ENCODE data around the gene MDM4.

MDM4 gene

DNA sequence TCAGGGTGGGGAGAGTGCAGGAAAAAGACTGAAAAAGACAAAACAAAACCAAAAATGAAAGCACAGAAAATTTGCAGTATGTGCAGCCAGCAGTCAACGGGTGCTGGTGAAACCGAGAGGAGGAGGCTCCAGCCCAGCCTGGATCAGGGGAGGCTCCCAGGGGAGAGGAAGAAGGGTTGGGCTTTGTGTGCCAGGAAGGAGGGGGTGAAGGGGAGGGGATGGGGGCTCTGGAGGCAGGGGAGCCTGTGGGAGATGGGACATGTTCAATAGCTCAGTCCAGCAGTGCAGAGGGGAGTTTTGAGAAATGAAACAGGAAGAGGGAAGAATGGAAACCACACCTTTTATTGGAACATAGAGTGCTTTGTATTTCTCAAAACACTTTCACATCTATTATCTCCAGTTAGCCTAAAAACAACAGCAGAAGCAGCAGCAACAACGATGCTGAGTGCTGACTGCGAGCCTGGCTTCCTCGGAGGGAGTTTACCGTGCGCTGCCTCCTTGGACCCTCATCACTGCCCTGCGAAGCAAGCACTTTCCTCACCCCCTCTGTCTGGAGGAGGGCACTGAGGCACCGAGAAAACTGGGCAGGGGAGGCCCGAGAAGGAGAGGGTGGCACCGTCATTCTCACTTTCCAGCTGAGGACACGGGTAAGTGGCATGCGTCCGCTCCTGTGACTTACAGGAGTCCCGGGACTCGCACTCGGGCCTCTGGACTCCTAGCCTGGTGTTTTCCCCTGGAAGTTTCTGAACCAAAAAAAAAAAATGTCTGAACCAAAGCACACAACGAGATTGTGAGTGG, 62.9 kb downstream of the MDM4 start:
- H3K27ac Mint-ChIP-seq, result peak overlapping the region; percentile 91
- H3K4me3 Mint-ChIP-seq, result peak overlapping the region; percentile 91
- H3K4me1 Mint-ChIP-seq, result peaks cover 21% of the 10 kb centered on the region
- ATAC-seq (ENCODE audit: low read depth) (peak; percentile 84), DNase-seq (ENCODE audit: low spot score in 2 of 2) (no peak)
- no peaks in the 10 kb centered on the region for H3K9me3 Mint-ChIP-seq
- peaks cover 4% of the 10 kb centered on the region for H3K36me3 Mint-ChIP-seq
- H3K27me3 Mint-ChIP-seq, result no peaks in the 10 kb centered on the region

DNA sequence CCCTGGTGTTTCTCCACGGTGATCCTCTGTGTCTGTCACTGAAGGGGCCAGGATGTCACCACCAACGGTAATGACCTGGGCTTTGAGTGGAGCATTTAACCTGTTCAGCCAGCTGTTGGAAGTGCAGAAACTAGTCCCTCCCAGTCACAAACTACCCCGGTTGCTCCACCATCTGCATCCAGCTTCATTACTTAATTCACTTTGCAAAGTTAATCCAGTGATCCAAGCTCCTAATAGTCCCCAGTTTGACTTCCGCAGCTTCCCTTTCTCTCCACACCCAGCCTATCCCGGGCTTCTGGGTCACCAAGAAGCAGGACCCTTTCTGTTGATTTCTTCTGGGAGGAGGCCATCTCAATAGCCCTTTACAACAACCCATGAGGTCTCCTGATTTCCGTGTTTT, 63.5 kb downstream of the MDM4 start:
- Mint-ChIP-seq H3K4me1 (peaks cover 20% of the 10 kb centered on the region), H3K9me3 (no peaks in the 10 kb centered on the region), H3K27ac (peak overlapping the region; percentile 91), H3K36me3 (peaks cover 4% of the 10 kb centered on the region), H3K27me3 (no peaks in the 10 kb centered on the region), H3K4me3 (peak overlapping the region; percentile 91)
- ATAC-seq (ENCODE audit: low read depth) (no peak), DNase-seq (ENCODE audit: low spot score in 2 of 2) (no peak)

DNA sequence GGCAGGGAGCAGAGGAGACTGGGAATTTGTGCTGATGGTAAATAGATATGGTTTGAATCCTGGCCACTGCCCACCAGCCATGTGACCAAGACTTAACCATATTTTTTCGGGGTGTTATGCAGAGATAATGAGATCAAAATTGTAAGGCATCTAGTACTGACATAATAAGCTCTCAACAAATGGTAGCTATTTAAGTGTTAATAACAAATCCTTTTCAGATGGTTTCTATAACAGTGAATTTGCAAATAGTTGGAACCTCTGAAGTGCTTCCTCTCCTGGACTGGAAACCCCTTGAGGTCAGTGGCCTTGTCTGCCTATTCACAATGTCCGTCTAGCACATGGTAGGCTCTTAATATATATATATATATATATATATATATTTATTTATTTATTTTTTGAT, 64.7 kb downstream of the MDM4 start:
- no peak for DNase-seq (ENCODE audit: low spot score in 2 of 2)
- Mint-ChIP-seq H3K4me1 (peaks cover 30% of the 10 kb centered on the region), H3K27me3 (no peaks in the 10 kb centered on the region), H3K27ac (peak overlapping the region; percentile 91), H3K4me3 (peak overlapping the region; percentile 91), H3K9me3 (no peaks in the 10 kb centered on the region), H3K36me3 (peaks cover 4% of the 10 kb centered on the region)
- ATAC-seq (ENCODE audit: low read depth), result no peak

DNA sequence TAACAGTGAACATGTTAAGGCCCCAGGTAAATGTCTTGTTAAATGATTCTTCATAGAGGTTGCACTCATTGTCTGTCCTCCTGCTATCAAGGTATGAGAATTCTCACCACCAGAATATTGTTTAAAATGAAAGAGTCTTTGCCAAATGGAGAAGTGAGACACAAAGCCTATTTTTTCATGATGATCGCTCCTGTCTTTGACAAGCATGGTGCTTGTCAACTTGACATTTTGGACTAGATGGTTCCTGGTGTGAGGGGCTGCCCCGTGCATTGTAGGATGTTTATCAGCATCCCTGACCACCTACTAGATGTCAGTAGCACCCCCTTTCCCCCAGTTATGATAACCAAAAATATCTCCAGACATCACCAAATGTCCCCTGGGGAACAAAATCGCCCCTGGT, 65.6 kb downstream of the MDM4 start:
- no peak for ATAC-seq (ENCODE audit: low read depth)
- Mint-ChIP-seq H3K4me1 (peaks cover 30% of the 10 kb centered on the region), H3K27ac (peak overlapping the region; percentile 70), H3K4me3 (no peak overlapping the region), H3K36me3 (peaks cover 4% of the 10 kb centered on the region), H3K9me3 (no peaks in the 10 kb centered on the region), H3K27me3 (no peaks in the 10 kb centered on the region)
- no peak for DNase-seq (ENCODE audit: low spot score in 2 of 2)

DNA sequence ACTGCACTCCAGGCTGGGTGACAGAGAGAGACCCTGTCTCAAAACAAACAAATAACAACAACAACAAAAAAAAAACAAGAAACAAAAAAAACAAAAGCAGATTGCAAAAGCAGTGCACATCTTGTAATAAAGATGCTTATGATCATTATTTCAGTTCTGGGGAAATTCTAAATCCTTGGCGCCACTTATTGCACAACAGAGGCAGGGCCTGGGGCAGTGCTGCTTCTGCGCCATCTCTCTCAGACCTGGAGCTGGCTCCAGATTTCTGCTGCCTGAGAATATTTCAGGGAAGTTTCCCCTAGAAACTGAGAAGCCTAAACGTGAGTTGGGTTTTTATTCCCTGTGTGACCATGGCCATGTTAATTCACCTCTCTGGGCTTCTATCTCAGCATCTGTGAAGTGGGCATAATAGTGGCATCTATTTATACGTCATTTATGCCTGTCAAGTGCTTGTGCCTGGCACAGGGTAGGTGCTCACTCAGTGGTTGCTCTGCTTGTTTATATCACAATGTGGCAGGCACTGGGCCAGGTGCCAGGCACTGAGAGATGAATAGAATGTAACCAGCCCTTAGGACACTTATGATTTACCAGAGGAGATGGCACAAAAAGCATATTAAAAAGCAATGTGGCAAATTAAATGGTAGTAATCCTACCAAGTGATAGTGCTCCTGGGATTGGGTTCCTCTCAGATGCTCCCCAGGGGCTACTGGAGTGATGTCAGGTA, 67.9 kb downstream of the MDM4 start:
- ATAC-seq (ENCODE audit: low read depth) (no peak), DNase-seq (ENCODE audit: low spot score in 2 of 2) (no peak)
- no peaks in the 10 kb centered on the region for H3K27me3 Mint-ChIP-seq
- H3K9me3 Mint-ChIP-seq, result no peaks in the 10 kb centered on the region
- peaks cover 9% of the 10 kb centered on the region for H3K36me3 Mint-ChIP-seq
- no peak overlapping the region for H3K27ac Mint-ChIP-seq
- H3K4me3 Mint-ChIP-seq, result no peak overlapping the region
- H3K4me1 Mint-ChIP-seq, result peaks cover 27% of the 10 kb centered on the region

DNA sequence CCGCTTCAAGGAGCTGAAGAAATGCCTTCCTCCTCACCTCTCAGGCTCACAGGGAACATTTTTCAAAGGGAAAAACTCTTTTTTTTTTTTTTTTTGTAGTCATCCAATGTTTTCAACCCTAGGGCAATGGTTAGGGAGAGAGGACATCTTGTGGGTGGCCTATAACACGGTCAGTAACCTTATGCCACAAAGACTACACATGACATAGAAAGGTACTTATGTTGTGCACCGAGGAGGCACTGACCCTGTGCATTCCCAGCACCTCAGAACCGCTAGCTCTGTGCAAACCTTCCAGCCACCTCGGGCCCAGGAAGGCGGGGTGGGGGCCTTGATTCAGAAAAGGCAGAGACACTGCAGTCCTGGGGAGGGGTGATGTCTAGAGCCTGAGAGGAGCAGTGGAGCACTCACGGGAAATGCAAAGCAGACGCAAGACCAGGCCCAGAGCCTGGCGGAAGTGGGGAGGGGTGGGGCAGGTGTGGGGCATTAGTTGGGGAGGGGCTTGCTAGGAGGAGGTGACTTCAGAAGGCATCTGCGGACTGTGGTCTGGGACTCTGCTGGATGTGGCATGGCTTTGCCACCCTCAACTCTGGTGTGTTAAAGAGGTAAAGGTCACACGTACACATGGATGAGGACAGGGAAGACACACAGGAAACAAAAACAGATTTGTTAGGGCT, 68.6 kb downstream of the MDM4 start:
- DNase-seq (ENCODE audit: low spot score in 2 of 2) (peak in 1 of 2 donors; percentile 26), ATAC-seq (ENCODE audit: low read depth) (peak; percentile 97)
- Mint-ChIP-seq H3K9me3 (no peaks in the 10 kb centered on the region), H3K4me3 (peak overlapping the region; percentile 68), H3K27me3 (no peaks in the 10 kb centered on the region), H3K36me3 (peaks cover 9% of the 10 kb centered on the region), H3K27ac (peak overlapping the region; percentile 45), H3K4me1 (peaks cover 29% of the 10 kb centered on the region)

DNA sequence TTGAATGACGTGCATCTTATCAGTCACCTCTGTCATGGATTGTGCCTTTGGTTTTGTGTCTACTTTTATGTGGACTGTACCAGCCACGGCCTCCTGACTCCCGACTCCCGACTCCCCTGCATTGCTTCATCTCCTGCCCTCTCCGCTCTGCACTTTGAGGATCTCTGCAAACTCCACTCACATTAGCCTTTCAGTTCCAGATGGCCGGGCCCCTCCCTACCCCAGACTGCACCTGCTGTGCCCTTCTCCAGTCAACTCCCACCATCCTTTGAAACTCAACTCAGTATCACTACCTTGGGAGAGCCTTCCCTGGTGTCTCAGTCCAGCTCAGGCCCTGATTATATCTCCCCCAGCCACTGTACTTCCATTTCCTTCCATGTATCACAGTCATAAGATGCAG, 71.4 kb downstream of the MDM4 start:
- ATAC-seq (ENCODE audit: low read depth) (no peak), DNase-seq (ENCODE audit: low spot score in 2 of 2) (no peak)
- H3K36me3 Mint-ChIP-seq, result peaks cover 6% of the 10 kb centered on the region
- no peaks in the 10 kb centered on the region for H3K9me3 Mint-ChIP-seq
- no peak overlapping the region for H3K4me3 Mint-ChIP-seq
- H3K4me1 Mint-ChIP-seq, result peaks cover 21% of the 10 kb centered on the region
- no peaks in the 10 kb centered on the region for H3K27me3 Mint-ChIP-seq
- H3K27ac Mint-ChIP-seq, result no peak overlapping the region

DNA sequence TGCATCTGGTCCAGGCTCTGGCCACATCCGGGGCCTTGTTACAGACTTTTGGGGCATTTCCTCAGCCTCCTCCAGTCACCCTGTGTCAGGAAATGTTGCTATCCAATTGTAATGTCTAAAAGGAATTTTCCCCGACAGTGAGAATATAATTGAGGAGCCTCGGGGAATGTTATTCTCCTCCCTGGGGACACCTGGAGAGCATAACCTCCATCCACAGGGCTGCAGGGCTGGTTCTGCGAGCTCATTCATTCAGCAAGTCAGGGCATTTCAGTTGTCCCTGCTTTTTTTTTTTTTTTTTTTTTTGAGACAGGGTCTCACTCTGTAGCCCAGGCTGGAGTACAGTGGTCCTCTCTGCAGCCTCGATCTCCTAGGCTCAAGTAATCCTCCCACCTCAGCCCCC, 72.6 kb downstream of the MDM4 start:
- H3K4me3 Mint-ChIP-seq, result no peak overlapping the region
- H3K27ac Mint-ChIP-seq, result no peak overlapping the region
- H3K9me3 Mint-ChIP-seq, result no peaks in the 10 kb centered on the region
- DNase-seq (ENCODE audit: low spot score in 2 of 2), result no peak
- no peaks in the 10 kb centered on the region for H3K27me3 Mint-ChIP-seq
- H3K36me3 Mint-ChIP-seq, result peaks cover 4% of the 10 kb centered on the region
- no peak for ATAC-seq (ENCODE audit: low read depth)
- peaks cover 21% of the 10 kb centered on the region for H3K4me1 Mint-ChIP-seq

DNA sequence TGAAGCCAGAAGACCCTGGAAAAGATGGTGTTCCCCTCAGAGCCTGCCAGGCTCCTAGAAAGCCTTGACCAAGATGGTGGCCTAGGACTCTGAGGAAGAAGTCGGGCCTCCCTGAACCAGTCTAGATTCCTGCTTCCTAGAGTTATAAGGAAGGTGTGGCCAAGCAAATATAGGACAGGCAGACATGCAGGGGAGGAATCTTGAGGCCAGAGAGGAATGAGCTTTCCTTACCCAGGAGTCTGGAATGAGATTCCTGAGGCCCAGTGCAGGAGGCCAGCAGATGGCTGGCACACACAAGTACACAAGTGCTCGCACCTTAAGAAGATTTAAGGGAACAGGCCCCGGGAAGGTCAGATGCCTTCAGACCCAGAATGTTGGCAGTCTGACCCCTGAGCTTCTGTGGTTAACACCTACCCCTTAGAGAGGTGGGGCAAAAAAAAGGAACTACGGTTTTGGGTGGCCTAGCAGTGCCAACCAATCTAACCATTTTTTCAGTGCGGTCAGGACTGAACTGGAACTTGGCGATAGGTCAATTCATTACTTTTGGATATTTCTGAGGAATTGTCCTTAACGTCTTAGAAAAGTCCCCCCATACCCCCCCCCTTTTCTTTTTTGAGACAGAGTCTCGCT, 73.3 kb downstream of the MDM4 start:
- DNase-seq (ENCODE audit: low spot score in 2 of 2) (no peak), ATAC-seq (ENCODE audit: low read depth) (peak; percentile 46)
- H3K27ac Mint-ChIP-seq, result peak overlapping the region; percentile 79
- peaks cover 21% of the 10 kb centered on the region for H3K4me1 Mint-ChIP-seq
- H3K4me3 Mint-ChIP-seq, result no peak overlapping the region
- H3K27me3 Mint-ChIP-seq, result no peaks in the 10 kb centered on the region
- H3K9me3 Mint-ChIP-seq, result no peaks in the 10 kb centered on the region
- H3K36me3 Mint-ChIP-seq, result peaks cover 4% of the 10 kb centered on the region

DNA sequence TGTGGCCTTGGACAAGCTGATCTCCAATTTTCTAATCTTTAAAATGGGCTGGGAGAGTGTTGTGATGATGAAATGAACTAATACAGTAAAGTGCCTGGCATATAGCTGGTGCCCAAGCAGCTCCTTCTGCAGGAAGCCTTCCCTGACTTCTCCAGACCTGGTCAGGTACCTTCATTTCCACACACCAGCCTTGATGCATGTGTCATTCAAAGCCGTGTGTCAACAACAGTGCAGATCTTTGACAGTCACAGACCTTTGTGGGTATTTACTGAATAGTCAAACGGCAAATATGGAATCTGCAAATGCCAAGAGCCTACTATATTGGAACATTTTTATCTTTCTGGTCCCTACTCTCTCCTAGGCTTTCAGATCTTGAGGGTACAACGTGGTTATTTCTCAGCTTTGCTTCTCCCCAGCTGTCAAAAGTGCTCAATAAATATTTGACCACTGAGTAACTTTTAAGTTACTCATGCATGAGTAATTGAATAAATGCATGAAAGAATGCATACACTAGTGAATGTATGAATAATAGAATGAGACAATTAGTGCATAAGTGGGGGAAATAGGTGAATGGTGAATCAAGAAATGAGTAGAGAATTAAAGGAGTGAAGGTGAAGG, 75.4 kb downstream of the MDM4 start:
- H3K4me1 Mint-ChIP-seq, result peaks cover 11% of the 10 kb centered on the region
- ATAC-seq (ENCODE audit: low read depth) (no peak), DNase-seq (ENCODE audit: low spot score in 2 of 2) (no peak)
- H3K4me3 Mint-ChIP-seq, result no peak overlapping the region
- H3K27ac Mint-ChIP-seq, result no peak overlapping the region
- H3K27me3 Mint-ChIP-seq, result no peaks in the 10 kb centered on the region
- no peaks in the 10 kb centered on the region for H3K9me3 Mint-ChIP-seq
- H3K36me3 Mint-ChIP-seq, result peaks cover 11% of the 10 kb centered on the region

DNA sequence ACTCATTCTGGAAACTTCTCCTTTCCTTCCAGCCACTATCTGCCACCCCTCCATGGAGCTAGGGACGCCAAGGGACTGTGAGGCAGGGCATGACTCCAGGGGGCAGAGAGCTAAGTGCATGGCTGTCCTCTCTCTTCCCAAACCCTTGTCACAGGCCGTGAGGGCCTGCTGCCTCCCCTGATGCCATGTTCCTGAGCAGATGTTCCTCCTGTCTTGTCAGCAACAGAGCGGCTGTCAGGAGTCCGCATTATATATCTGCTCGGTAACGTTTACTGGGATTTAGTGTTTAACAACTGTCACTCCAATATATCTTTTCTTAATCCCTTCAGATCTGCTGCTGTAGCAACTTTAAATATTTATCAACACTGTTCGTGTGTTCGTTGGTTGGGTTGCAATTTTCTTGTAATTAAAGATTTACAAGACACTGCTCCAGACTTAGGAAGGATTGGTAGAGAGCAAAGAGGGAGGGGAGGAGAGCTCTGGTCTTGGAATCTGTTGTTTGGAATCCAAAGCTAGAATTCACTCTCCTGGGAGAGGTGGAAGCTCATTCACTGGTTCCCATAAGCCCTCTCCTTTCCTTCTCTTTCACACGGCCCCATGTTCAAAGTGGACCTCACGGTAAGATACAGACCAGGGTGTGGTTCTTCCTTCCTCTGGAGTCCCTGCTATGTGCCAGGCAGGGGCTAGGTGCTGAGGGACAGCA, 76.2 kb downstream of the MDM4 start:
- DNase-seq (ENCODE audit: low spot score in 2 of 2) (no peak), ATAC-seq (ENCODE audit: low read depth) (no peak)
- peaks cover 11% of the 10 kb centered on the region for H3K4me1 Mint-ChIP-seq
- no peak overlapping the region for H3K4me3 Mint-ChIP-seq
- H3K27ac Mint-ChIP-seq, result no peak overlapping the region
- no peaks in the 10 kb centered on the region for H3K9me3 Mint-ChIP-seq
- H3K27me3 Mint-ChIP-seq, result no peaks in the 10 kb centered on the region
- H3K36me3 Mint-ChIP-seq, result peaks cover 17% of the 10 kb centered on the region

DNA sequence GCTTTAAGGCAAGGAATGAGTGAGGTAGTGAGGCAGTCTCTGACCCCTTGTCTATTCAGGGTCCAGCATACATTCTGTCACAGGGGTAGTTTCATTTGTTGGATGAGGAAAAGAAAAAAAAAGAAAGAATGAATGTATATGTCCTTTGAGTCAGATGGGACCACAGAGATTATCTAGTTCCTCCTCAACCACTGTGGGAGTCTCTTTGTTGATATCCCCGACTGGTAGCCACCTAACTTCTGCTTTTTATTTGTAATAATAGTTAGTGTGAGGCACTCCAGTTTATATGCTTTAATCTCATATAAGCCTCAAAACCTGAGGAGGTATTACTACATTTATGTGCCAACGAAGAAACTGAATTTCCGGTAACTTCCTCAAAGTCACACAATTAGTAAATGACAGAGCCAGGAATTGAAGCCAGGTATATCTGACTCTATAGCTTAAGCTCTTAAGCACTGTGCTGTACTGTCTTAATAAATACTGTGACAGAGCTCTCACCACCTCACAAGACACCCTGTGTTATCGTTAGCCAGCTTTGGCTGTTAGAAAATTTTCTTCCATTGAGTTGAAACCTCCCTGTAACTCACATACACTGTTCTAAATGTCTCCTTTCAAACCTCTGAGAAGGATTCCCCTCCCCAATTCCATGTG, 82.2 kb downstream of the MDM4 start:
- peak overlapping the region; percentile 28 for H3K27ac Mint-ChIP-seq
- no peaks in the 10 kb centered on the region for H3K27me3 Mint-ChIP-seq
- ATAC-seq (ENCODE audit: low read depth) (peak; percentile 65), DNase-seq (ENCODE audit: low spot score in 2 of 2) (no peak)
- H3K4me1 Mint-ChIP-seq, result peaks cover 5% of the 10 kb centered on the region
- no peaks in the 10 kb centered on the region for H3K9me3 Mint-ChIP-seq
- peaks cover 15% of the 10 kb centered on the region for H3K36me3 Mint-ChIP-seq
- no peak overlapping the region for H3K4me3 Mint-ChIP-seq

DNA sequence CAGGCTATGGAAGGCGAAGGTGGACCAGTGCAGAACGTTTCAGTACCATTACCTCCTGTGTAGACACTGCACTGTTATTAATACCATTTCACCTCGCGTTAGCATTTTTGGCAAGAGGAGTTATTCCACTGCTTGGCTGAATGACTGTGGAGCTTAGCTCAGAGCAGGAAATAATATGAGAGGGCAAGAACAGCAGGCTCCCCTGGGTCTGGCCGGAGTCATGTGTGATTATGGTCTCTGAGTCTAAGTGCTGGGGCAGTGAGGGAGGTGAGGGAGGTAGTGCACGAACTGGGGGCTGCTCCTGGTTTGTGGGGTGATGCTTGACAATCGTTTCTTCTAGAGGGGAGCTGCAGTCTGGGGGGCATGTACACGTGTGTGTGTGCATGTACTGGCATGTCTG, 82.9 kb downstream of the MDM4 start:
- no peaks in the 10 kb centered on the region for H3K27me3 Mint-ChIP-seq
- peak overlapping the region; percentile 28 for H3K27ac Mint-ChIP-seq
- peaks cover 16% of the 10 kb centered on the region for H3K36me3 Mint-ChIP-seq
- H3K4me3 Mint-ChIP-seq, result no peak overlapping the region
- peaks cover 5% of the 10 kb centered on the region for H3K4me1 Mint-ChIP-seq
- no peak for DNase-seq (ENCODE audit: low spot score in 2 of 2)
- no peaks in the 10 kb centered on the region for H3K9me3 Mint-ChIP-seq
- no peak for ATAC-seq (ENCODE audit: low read depth)
